GM18907 (cell line): ENCODE results near the gene AMTN.

Experiments
- ATAC-seq: cut with Tn5 transposase; IDR thresholded peaks from one replicate; pipeline ENCODE4 v1.9.1; 2021; ENCODE audit warnings: mild to moderate bottlenecking, moderate library complexity; ENCODE audit not compliant: unreplicated experiment

Gene AMTN

DNA sequence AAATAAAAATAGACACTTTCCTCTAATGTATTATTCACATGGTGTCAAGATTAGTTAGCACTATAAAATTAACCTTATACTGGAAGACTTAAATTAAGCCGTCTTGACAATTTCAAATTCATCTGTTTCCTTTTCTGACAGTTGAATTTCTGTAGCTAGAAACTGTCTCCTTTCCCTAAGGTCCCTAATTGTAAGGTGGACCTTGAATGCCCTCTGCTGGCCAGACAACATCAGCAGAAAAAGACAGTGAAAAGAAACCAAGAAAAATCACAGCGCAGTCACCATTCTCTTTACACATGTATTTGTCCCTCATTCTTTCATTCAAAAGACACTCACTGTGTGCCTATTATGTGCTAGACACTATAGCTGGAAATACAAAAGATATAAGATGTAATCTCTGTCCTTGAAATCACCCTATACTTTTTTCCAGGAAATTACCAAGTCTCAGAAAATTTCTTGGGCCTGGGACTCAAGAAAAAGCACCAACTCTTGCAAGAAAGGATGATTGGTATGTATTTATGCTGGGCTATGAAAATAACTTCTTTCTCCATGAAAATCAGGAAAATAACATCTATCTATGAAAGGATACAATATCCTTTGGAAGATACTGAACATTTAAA is 41.0 kb downstream of the AMTN start:
- ATAC-seq = peak; percentile 75

DNA sequence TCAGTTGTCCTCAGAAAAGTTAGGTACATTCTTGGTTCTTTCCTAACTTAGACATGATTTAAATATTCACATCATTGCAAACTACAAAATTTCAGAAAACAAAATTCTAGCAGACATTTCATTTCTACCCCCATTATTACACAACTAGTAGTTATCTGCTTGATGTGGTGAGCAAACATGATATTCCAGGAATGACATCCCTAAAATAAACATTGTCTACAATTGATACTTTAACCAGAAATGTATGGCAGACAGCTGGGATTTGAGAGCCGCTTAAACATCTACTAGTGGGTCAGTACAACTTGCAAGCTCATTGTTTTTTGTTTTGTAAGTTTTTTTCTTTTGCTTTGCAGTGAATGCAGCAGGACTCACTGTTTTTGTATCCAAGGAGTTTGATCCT is 41.6 kb downstream of the AMTN start:
- ATAC-seq = no peak

DNA sequence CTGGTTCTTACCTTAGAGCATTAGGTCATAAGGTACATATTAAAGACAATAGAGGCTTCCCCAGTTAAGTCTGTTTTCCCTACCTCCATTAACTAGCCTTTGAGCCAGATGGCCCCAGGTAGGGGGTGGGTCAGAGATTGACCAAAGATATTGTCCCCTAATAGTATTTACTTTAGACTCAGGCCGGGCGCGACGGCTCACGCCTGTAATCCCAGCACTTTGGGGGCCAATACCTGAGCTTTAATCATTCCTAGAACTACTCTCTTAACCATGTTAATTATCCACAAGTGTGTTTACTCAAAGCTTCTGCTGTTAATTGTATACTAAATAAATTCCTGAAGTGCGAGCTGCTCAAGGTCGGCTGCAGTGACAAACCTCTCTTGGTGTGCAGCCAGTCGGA is 45.7 kb downstream of the AMTN start:
- no peak for ATAC-seq

DNA sequence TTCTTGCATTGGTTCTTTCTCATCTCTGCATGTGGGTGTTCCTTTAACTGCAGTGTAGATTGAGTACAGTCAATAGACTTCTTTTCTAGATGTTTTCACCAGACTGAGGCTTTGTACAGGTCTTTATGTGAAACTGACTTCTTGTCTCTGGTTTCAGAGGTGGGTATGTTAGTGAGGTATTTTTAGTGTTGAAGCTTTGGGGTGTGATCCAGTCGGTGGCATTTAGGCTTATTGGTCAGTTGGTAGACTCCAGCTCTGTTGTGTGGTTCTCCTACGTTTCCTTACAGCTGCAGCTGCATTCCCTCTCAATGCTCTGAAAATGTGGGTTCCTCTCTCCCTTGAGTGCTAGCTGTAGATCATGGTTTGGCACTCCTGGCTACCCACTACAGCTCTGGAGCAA is 52.4 kb downstream of the AMTN start:
- no peak for ATAC-seq

DNA sequence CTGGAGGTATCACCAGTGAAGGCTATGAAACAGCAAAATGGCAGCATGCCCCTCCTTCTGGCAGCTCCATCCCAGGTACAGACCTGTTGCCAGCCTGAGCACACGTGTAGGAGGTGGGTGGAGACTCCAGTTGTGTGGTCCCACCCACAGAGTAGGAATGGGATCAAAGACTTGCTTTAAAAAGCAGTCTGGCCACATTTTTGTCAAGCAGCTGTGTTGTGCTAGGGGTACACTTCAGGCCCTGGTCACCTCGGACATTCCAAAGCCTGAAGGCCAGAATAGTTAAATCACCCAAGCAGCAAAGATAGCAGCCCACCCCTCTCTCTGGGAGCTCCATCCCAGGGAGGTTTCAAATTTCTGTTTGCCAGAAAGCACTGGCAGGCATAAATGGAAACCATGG is 53.4 kb downstream of the AMTN start:
- no peak for ATAC-seq

DNA sequence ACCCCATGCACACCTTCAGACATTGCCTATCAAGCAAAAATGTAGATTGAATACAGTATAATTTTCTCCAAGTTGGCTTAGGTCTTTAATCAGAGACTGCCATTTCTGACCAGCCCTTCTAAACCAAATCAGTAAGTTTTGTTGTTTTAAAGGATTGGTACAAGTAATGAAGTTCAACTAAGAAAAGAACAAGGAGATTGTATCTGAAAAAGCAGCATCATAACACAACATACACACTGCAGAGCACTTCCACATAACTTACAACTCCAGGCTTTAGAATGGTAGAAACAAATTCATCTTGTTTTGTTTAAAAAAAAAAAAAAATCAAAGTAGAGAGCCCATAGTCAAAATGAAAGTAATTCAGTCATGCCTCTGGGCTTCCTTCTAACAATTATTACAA is 57.6 kb downstream of the AMTN start:
- ATAC-seq = no peak

DNA sequence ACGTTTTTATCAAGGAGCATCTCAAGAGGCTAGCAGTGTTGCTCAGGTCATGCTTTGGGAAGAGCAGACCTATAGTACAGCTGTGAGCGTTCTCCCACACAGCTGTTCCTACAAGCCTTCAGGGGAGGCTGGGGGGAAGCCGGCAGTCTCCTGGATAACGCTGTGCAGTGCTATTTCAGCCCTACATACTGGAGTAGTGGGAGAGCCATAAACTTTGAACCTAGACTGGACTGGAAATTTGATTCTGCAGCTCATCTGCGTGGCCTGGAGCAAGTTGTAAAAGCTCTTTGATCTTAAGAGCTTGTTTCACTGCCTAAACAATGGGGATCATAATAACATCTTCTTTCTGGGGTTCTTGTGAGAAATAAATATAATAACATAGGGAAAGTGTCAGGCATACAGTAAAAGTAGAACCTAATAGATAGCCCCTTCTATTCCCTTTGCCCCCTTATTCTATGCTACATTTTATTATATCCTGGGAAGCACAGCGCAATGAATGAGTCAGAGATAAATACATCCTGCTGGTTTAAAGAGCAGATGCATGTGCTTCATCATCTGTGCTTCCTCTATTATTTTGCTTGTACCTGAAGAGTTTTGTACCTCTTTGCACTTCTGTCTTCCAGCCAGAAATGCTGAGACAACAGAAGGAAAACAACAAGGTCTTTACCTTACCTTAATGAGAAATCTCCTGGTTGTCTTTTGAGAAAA is 59.0 kb downstream of the AMTN start:
- no peak for ATAC-seq

DNA sequence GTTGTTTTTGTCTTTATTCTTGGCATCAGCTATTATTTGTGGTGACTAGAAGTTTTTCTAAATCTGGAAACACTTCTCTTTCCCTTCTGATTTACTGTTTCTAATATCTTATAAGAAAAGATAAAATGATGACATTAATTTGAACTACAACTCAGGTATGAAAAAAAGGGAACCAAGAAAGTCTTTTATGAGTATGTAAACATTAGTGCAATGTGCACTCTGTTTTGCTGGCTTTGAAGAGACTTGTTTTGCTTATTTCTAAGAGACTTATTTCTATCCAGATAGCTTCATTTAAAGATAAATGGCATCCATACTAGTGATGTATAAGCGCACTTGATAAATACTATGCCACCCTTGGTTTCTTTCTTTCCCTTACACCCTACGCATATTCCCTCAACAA is 63.6 kb downstream of the AMTN start:
- no peak for ATAC-seq
